22Rv1 (cell line): ENCODE data around the gene LRRN2.

Experiments
- CTCF ChIP-seq: fragments of 450-650 bp; IDR thresholded peaks from 2 replicates; pipeline ENCODE4 v1.5.1; 2017; ENCODE audit warnings: mild to moderate bottlenecking
- ZFX ChIP-seq: fragments of 450-650 bp; IDR thresholded peaks from 2 replicates; pipeline ENCODE4 v1.6.1; 2017; ENCODE audit warnings: antibody characterized with exemption, borderline replicate concordance

GRCh38 chr1:204730826-204731459 is 45.4 kb upstream of the LRRN2 start:
- TF ChIP-seq CTCF (no peak), ZFX (no peak)
